ENCODE measurements around the gene ZNF723. TPM values are rescaled to one million over a fixed set of nuclear protein-coding genes. Genes with fewer than 3 reads are reported as not detected.
"Not testable (repeated sequence)": the region's sequence is repeated elsewhere in the genome, so short reads cannot be mapped to it uniquely, and the experiment has no call there.

Gene ZNF723
- total RNA-seq (ENCODE audit: unreplicated experiment): not detected
- long read RNA-seq: 0 reads

DNA sequence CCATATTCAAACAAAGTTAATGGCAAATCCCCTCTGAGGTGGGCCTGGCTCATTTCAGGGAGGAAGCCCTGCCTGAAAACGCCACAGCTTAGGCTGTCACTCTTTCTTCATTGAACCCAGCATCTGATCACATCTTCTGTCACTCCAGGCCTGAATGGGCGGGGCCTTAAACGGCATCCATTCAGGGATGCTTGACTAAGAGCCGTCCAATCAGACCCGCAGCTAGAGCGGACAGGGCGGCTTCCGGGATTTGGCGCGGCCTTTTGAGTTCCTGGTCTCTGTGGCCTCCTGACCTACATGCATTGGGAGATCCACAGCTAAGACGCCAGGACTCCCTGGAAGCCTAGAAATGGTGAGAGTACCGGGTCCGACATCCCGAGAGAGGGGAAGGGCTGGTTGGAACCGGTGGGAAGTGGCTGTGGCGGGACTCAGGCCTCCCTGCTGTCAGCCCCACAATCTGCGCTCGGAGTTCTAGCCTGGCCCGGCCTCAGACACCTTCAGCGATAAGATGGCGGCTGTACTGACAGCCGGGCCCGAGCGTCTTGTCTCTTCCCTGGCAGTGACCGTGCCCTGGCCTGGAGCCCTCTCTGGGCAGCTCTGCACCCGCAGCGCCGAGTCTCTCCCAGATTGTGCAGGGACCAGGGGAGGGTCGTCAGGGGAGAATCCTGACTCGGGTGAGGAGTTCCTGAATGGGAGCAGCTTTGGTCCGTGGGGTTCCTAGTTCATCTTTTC lies at the start of gene ZNF723:
ZNF723 (plus strand) TSS at position 261 of the 732 bp plus-strand sequence; CDS start at position 350, 89 bp downstream.
- H3K36me3 Mint-ChIP-seq (ENCODE audit: low read depth, unreplicated experiment): no peaks in the 10 kb centered on the region
- H3K4me1 Mint-ChIP-seq (ENCODE audit: unreplicated experiment): no peaks in the 10 kb centered on the region
- TF ChIP-seq, protein P1, sequence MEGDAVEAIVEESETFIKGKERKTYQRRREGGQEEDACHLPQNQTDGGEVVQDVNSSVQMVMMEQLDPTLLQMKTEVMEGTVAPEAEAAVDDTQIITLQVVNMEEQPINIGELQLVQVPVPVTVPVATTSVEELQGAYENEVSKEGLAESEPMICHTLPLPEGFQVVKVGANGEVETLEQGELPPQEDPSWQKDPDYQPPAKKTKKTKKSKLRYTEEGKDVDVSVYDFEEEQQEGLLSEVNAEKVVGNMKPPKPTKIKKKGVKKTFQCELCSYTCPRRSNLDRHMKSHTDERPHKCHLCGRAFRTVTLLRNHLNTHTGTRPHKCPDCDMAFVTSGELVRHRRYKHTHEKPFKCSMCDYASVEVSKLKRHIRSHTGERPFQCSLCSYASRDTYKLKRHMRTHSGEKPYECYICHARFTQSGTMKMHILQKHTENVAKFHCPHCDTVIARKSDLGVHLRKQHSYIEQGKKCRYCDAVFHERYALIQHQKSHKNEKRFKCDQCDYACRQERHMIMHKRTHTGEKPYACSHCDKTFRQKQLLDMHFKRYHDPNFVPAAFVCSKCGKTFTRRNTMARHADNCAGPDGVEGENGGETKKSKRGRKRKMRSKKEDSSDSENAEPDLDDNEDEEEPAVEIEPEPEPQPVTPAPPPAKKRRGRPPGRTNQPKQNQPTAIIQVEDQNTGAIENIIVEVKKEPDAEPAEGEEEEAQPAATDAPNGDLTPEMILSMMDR (IDR thresholded peaks at IDR 0.05; ENCODE audit: unreplicated experiment): no peak
- H3K4me3 Mint-ChIP-seq (ENCODE audit: unreplicated experiment): no peak within 1 kb of the TSS
- H3K27me3 Mint-ChIP-seq (ENCODE audit: unreplicated experiment): no peaks in the 10 kb centered on the region
- DNase-seq (ENCODE audit: low spot score): no peak
- peaks cover 7% of the 10 kb centered on the region for H3K9me3 Mint-ChIP-seq (ENCODE audit: unreplicated experiment)
- no peak within 1 kb of the TSS for H3K27ac Mint-ChIP-seq (ENCODE audit: unreplicated experiment)

DNA sequence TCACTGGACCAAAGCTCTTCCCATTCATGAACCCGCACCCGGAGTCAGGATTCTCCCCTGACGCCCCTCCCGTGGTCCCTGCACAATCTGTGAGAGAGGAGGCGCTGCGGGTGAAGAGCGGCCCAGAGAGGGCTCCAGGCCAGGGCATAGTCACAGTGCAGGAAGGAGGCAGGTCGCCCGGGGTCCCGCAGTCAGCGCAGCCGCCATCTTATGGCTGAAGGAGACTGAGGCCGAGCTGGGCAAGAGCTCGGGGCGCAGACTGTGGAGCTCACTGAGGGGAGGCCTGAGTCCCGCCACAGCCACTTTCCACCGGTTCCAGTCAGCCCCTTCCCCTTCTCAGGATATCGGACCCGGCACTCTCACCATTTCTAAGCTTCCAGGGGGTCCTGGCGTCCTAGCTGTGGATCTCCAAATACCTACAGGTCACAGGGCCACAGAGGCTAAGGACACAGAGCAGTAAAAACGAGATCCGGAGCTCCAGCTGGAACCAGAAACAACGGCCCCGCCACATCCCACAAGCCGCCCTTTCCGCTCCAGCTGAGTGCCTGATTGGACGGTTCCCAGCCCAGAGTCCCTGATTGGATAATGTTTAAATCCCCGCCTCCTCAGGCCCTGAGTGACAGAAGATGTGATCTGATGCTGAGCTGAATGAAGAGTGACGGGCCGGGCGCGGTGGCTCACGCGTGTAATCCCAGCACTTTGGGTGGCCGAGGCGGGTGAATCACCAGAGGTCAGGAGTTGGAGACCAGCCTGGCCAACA lies 48.3 kb upstream of the ZNF723 start, which contains the start of gene ZNF99:
ZNF99 (minus strand) TSS at position 501 of the 760 bp plus-strand sequence; CDS start at position 366, 135 bp downstream.
- Mint-ChIP-seq H3K27ac (ENCODE audit: unreplicated experiment) (no peak within 1 kb of the TSS), H3K9me3 (ENCODE audit: unreplicated experiment) (peaks cover 21% of the 10 kb centered on the region), H3K4me3 (ENCODE audit: unreplicated experiment) (no peak within 1 kb of the TSS), H3K27me3 (ENCODE audit: unreplicated experiment) (peaks cover 2% of the 10 kb centered on the region), H3K36me3 (ENCODE audit: low read depth, unreplicated experiment) (peaks cover 7% of the 10 kb centered on the region), H3K4me1 (ENCODE audit: unreplicated experiment) (no peaks in the 10 kb centered on the region)
- no peak for DNase-seq (ENCODE audit: low spot score)
- TF ChIP-seq, protein P1 (IDR thresholded peaks at IDR 0.05; ENCODE audit: unreplicated experiment): no peak

DNA sequence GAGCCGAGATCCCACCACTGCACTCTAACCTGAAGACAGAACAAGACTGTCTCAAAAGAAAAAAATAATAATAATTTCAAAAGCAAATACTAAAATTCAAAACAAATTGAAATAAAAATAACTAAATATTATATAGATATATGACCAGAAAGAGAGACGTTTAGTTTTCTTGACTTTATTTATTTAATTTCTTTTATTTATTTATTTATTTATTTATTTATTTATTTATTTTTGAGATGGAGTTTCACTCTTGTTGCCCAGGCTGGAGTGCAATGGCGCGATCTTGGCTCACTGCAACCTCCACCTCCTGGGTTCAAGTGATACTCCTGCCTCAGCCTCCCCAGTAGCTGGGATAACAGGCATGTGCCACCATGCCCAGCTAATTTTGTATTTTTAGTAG lies 39.2 kb upstream of the ZNF723 start:
- not testable (repeated sequence) for DNase-seq (ENCODE audit: low spot score); H3K27me3 Mint-ChIP-seq (ENCODE audit: unreplicated experiment); H3K4me3 Mint-ChIP-seq (ENCODE audit: unreplicated experiment); H3K4me1 Mint-ChIP-seq (ENCODE audit: unreplicated experiment); H3K27ac Mint-ChIP-seq (ENCODE audit: unreplicated experiment)
- H3K36me3 Mint-ChIP-seq (ENCODE audit: low read depth, unreplicated experiment): peaks cover 10% of the 10 kb centered on the region
- peaks cover 30% of the 10 kb centered on the region for H3K9me3 Mint-ChIP-seq (ENCODE audit: unreplicated experiment)

DNA sequence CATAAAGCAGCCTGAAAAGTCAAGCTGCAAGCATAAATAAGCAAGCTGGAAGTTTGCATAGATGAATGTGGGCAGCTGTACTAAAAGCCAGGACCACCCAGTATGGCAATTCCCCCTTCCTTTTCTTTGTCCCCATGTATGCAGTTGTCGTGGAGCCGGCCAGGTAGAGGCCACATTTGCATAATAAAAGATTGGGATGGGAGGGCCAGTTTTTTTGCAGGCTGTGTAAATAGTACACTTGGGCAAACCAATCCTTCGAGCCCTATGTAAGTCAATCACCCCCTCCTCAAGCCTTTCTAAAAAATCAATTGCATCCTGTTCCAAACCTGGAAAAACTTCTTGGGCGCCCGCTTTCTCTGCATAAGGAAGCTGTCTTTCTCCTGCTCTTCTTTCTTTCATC lies 35.1 kb upstream of the ZNF723 start:
- Mint-ChIP-seq H3K4me3 (ENCODE audit: unreplicated experiment) (no peak overlapping the region), H3K27me3 (ENCODE audit: unreplicated experiment) (peaks cover 4% of the 10 kb centered on the region), H3K9me3 (ENCODE audit: unreplicated experiment) (peaks cover 48% of the 10 kb centered on the region), H3K36me3 (ENCODE audit: low read depth, unreplicated experiment) (peaks cover 21% of the 10 kb centered on the region), H3K4me1 (ENCODE audit: unreplicated experiment) (no peaks in the 10 kb centered on the region), H3K27ac (ENCODE audit: unreplicated experiment) (no peak overlapping the region)
- DNase-seq (ENCODE audit: low spot score): no peak
- TF ChIP-seq, protein P1 (IDR thresholded peaks at IDR 0.05; ENCODE audit: unreplicated experiment): no peak

DNA sequence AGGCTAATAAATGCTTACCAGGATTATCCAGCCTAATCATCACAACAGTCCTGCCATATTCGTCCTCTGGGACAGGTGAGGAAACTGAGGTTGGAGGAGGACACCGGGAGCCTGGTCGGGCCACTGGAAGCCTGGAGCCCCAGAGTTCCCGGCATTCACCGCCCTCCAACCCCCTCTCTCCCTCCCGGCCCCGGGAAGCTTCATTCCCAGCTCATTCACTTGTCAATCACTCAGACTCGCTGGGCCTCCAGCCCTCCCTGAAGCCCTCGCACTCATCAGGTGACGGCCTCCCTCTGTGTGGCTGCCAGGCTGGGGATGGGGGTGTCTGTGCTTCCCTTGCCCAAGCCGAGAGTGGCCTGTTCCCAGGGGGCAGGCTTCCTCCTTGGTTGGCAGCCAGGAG lies 25.7 kb upstream of the ZNF723 start:
- Mint-ChIP-seq H3K27ac (ENCODE audit: unreplicated experiment) (no peak overlapping the region), H3K9me3 (ENCODE audit: unreplicated experiment) (peaks cover 31% of the 10 kb centered on the region)

More for the DNA sequence above, 25.7 kb upstream of the ZNF723 start:
- H3K27me3 Mint-ChIP-seq (ENCODE audit: unreplicated experiment): peaks cover 4% of the 10 kb centered on the region
- DNase-seq (ENCODE audit: low spot score): no peak
- peaks cover 13% of the 10 kb centered on the region for H3K36me3 Mint-ChIP-seq (ENCODE audit: low read depth, unreplicated experiment)
- H3K4me3 Mint-ChIP-seq (ENCODE audit: unreplicated experiment): no peak overlapping the region
- TF ChIP-seq, protein P1 (IDR thresholded peaks at IDR 0.05; ENCODE audit: unreplicated experiment): no peak
- no peaks in the 10 kb centered on the region for H3K4me1 Mint-ChIP-seq (ENCODE audit: unreplicated experiment)

Data from endothelial cell (in vitro differentiated cells).